Measurements from ENCODE around the gene CXCL11. TPM values are rescaled to one million over a fixed set of nuclear protein-coding genes. Genes with fewer than 3 reads are reported as not detected.

The CXCL11 gene
- total and polyA plus RNA-seq, 9 of the 15 experiments (the other 6 are each of a cell fraction or from before 2014, with no cell fraction given) = 2.1 to 9.1 (median 4.5) TPM

- TF ChIP-seq JUND (IDR thresholded peaks at IDR 0.05; ENCODE audit: borderline replicate concordance, low read depth, low read length) (no peak), JUND (tag; IDR thresholded peaks at IDR 0.05; ENCODE audit: borderline replicate concordance, low read depth, low read length) (no peak), DLX4 (CRISPR knock-in tag; IDR thresholded peaks at IDR 0.05) (no peak), ZNF778 (CRISPR knock-in tag; IDR thresholded peaks at IDR 0.05) (no peak), KAT2B (IDR thresholded peaks at IDR 0.05; ENCODE audit: low read depth, low read length) (no peak), HLTF (IDR thresholded peaks at IDR 0.05) (no peak), ZBTB34 (CRISPR knock-in tag; IDR thresholded peaks at IDR 0.05) (no peak), ATF3 (IDR thresholded peaks at IDR 0.05) (no peak), ATF3 (CRISPR knock-in tag; conservative IDR thresholded peaks at IDR 0.05) (no peak), CXXC5 (CRISPR knock-in tag; IDR thresholded peaks at IDR 0.05) (no peak)
- TF ChIP-seq, protein P1, sequence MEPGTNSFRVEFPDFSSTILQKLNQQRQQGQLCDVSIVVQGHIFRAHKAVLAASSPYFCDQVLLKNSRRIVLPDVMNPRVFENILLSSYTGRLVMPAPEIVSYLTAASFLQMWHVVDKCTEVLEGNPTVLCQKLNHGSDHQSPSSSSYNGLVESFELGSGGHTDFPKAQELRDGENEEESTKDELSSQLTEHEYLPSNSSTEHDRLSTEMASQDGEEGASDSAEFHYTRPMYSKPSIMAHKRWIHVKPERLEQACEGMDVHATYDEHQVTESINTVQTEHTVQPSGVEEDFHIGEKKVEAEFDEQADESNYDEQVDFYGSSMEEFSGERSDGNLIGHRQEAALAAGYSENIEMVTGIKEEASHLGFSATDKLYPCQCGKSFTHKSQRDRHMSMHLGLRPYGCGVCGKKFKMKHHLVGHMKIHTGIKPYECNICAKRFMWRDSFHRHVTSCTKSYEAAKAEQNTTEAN (CRISPR knock-in tag; IDR thresholded peaks at IDR 0.05) = no peak
These were observed 45.9 kb downstream of the CXCL11 start (continued) for GRCh38 chr4:75989846-75990528.
